ENCODE measurements around the gene SEC23A.
"Not testable (repeated sequence)": the region's sequence is repeated elsewhere in the genome, so short reads cannot be mapped to it uniquely, and the experiment has no call there.

The SEC23A gene

GRCh38 chr14:39102969-39103957 lies at the start of gene SEC23A:
Gene SEC23A (minus strand): TSS chr14:39103235. CDS start chr14:39096118, 7,117 bp downstream.
- DNase-seq = peak; percentile 92

DNA sequence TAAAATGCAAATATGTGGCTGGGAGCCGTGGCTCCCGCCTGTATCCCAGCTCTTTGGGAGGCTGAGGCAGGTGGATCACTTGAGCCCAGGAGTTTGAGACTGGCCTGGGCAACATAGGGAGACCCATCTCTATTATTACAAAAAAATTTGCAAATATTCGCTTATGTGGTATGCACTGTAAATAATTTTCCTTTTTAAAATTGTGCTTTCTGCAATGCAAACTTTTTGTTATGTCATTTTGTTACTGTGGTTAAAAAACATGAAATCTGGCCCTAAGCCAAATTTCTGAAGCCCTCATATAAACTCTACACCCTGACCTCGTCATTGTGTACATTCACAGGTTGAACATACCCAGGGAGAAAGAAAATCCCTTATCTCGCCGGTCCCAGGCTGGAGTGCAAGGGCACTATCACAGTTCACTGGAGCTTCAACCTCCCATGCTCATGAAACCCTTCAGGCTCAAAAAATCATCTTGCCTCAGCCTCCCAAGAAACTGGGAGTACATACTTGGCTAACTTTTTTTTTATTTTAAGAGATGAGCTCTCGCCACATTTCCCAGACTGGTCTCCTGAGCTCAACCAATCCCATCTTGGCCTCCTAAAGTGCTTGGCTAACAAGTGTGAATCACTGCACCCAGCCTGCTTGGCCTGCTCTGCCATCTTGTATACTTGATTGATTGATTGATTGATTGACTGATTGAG lies 42.4 kb upstream of the SEC23A start:
- DNase-seq = no peak

DNA sequence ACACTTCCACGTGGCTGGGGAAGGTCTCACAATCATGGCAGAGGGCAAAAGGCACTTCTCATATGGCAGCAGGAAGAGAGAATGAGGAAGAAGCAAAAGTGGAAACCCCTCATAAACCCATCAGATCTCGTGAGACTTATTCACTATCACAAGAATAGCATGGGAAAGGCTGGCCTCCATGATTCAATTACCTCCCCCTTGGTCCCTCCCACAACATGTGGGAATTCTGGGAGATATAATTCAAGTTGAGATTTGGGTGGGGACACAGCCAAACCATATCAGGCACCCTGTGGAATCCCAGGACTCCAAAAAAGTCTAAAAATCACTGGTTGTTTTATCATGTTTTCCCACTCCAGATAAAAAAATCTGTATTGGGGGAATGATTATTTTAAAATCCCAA lies 40.2 kb upstream of the SEC23A start:
- DNase-seq = not testable (repeated sequence)

DNA sequence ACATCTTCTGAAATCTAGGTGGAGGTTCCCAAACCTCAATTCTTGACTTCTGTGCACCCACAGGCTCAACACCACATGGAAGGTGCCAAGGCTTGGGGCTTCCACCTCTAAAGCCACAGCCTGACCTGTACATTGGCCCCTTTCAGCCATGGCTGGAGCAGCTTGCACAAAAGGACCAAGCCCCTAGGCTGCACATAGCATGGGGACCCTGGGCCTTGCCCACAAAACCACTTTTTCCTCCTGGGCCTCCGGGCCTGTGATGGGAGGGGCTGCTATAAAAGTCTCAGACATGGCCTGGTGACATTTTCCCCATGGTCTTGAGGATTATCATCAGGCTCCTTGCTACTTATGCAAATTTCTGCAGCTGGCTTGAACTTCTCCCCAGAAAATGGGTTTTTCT lies 38.6 kb upstream of the SEC23A start:
- not testable (repeated sequence) for DNase-seq

GRCh38 chr14:39140170-39140569 lies 37.1 kb upstream of the SEC23A start:
- DNase-seq = no peak

GRCh38 chr14:39138440-39138839 lies 35.4 kb upstream of the SEC23A start:
- no peak for DNase-seq

DNA sequence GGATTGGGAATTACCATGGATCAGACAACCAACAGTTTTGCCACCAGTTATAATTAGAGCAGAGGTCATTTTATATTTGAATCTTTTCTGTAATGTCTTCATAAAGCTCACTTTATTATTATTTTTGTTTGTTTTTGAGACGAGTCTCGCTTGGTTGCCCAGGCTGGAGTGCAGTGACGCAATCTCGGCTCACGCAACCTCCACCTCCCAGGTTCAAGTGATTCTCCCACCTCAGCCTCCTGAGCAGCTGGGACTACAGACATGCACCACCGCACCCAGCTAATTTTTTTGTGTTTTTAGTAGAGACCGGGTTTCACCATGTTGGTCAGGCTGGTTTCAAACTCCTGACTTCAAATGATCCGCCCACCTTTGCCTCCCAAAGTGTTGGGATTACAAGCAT lies 34.8 kb upstream of the SEC23A start:
- DNase-seq = not testable (repeated sequence)

- no peak for DNase-seq
Observed at GRCh38 chr14:39122330-39123138, 19.5 kb upstream of the SEC23A start.

- peak; percentile 93 for DNase-seq
Observed at GRCh38 chr14:39114073-39114838, 11.2 kb upstream of the SEC23A start, which contains the start of gene GEMIN2. Gene GEMIN2 (plus strand): TSS chr14:39114323. CDS start chr14:39114339, 16 bp downstream.

GRCh38 chr14:39113685-39114072 lies 10.6 kb upstream of the SEC23A start:
- no peak for DNase-seq

- peak; percentile 5 for DNase-seq
Observed at GRCh38 chr14:39109893-39110715, 7.1 kb upstream of the SEC23A start.

- no peak for DNase-seq
Observed at GRCh38 chr14:39108791-39109190, 5.8 kb upstream of the SEC23A start.

GRCh38 chr14:39107591-39107996 lies 4.6 kb upstream of the SEC23A start:
- DNase-seq = peak; percentile 47

- not testable (repeated sequence) for DNase-seq
Observed at GRCh38 chr14:39104078-39104801, 1.2 kb upstream of the SEC23A start.

- peak; percentile 46 for DNase-seq
Observed at GRCh38 chr14:39102265-39102968, 618 bp downstream of the SEC23A start.

- DNase-seq = no peak
Observed at GRCh38 chr14:39099748-39100147, 3.3 kb downstream of the SEC23A start.

DNA sequence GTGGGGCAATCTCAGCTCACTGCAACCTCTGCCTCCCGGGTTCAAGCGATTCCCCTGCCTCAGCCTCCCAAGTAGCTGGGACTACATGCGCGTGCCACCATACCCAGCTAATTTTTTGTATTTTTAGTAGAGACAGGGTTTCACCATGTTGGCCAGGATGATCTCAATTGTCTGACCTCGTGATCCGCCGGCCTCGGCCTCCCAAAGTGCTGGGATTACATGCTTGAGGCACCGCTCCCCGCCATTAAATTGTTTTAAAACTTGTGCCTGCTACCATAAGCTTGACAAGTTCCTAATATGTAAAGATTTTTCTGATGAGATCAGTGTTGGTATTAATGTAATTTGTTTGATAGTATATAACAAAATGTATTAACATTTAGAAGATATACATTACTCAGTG lies 3.8 kb downstream of the SEC23A start:
- not testable (repeated sequence) for DNase-seq

GRCh38 chr14:39097159-39097558 lies 5.9 kb downstream of the SEC23A start:
- DNase-seq = no peak

DNA sequence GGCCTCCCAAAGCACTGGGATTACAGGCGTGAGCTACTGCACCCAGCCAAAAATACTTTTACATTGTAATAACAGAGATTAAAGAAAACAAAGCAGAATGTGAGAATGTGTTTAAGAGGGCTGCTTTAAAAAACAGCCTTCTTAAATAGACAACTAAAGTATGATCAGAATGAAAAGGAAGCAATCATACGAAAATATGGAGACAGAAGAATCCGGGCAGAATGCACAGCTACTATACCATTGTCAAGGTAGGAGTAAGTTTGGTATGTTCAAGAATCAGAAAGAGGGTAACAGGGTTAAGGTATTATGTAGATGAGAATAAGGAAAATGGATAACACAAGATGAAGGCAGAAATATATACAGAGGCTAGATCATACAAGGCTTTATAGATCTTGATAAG lies 8.5 kb downstream of the SEC23A start:
- no peak for DNase-seq

DNA sequence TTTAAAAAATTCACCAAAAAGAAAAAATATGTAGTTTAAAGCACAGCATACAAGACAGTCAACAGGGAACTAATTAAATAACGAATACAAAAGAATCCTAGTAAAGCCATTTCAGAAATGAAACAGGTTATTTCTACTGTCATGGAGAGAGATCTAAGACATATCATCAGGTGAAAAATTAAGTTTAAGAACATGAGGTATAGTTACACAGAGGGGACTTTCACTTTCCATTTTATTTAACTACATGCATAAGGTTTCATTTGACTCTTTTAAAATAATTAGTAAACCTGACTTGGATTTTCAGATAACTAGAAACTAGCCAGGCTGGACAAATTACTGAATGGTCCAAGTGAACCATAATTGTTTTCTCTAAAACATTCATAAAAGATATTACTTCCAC lies 11.3 kb downstream of the SEC23A start:
- no peak for DNase-seq
